Neural cell (in vitro differentiated cells): ENCODE measurements around the gene PTPN22. TPM values are rescaled to one million over a fixed set of nuclear protein-coding genes. Genes with fewer than 3 reads are reported as not detected.

Experiments used
- H2AFZ ChIP-seq: fragments of 200-600, 300-800 bp; sonication (generic), shearing (Covaris generic); 2 replicates; pipeline ENCODE4 v1.6.0; 2014; ENCODE audit warnings: low read depth, mild to moderate bottlenecking, antibody characterized with exemption, low read length, moderate library complexity
- H3F3A ChIP-seq: fragments of 200-600 bp; shearing (Covaris generic); 2 replicates; pipeline ENCODE4 v1.6.1; 2016; ENCODE audit warnings: mild to moderate bottlenecking, moderate library complexity, mixed read lengths, antibody characterized with exemption, low read length; ENCODE audit not compliant: insufficient read depth, poor library complexity, severe bottlenecking
- H3K27ac ChIP-seq: fragments of 200-600, 300-800 bp; sonication (generic), shearing (Covaris generic); 2 replicates; pipeline ENCODE4 v1.5.1; 2014; ENCODE audit warnings: mild to moderate bottlenecking, low read length, moderate library complexity
- H3K27me3 ChIP-seq: fragments of 300-800, 200-600 bp; sonication (generic), shearing (Covaris generic); 2 replicates; pipeline ENCODE4 v1.6.0; 2014; ENCODE audit warnings: mild to moderate bottlenecking, low read depth, low read length, moderate library complexity; ENCODE audit not compliant: insufficient read depth
- H3K36me3 ChIP-seq: fragments of 300-800, 200-600 bp; sonication (generic), shearing (Covaris generic); 2 replicates; pipeline ENCODE4 v1.5.1; 2014; ENCODE audit warnings: mild to moderate bottlenecking, antibody characterized with exemption, low read length, moderate library complexity; ENCODE audit not compliant: insufficient read depth
- H3K4me2 ChIP-seq: fragments of 300-800, 200-600 bp; sonication (generic), shearing (Covaris generic); 2 replicates; pipeline ENCODE4 v1.6.0; 2014; ENCODE audit warnings: mild to moderate bottlenecking, low read length
- H3K4me3 ChIP-seq: fragments of 300-800, 200-600 bp; sonication (generic), shearing (Covaris generic); 2 replicates; pipeline ENCODE4 v1.5.1; 2014; ENCODE audit warnings: mild to moderate bottlenecking, low read length, moderate library complexity
- H3K79me2 ChIP-seq: fragments of 200-600 bp; shearing (Covaris generic); replicated peaks from 2 replicates; pipeline ENCODE4 v1.6.0; 2014; ENCODE audit warnings: mild to moderate bottlenecking, low read length, moderate library complexity; ENCODE audit not compliant: insufficient read depth
- H3K9ac ChIP-seq: fragments of 300-800, 200-600 bp; sonication (generic), shearing (Covaris generic); 2 replicates; pipeline ENCODE4 v1.6.1; 2016; ENCODE audit warnings: mild to moderate bottlenecking, low read length, mixed read lengths
- H3K9me2 ChIP-seq: fragments of 200-600 bp; shearing (Covaris generic); 2 replicates; pipeline ENCODE4 v1.6.1; 2016; ENCODE audit warnings: mild to moderate bottlenecking, low read length, mixed read lengths; ENCODE audit not compliant: insufficient read depth
- H3K9me3 ChIP-seq: fragments of 200-600, 300-800 bp; sonication (generic), shearing (Covaris generic); 2 replicates; pipeline ENCODE4 v1.6.1; 2016; ENCODE audit warnings: mild to moderate bottlenecking, mixed run types, low read length, moderate library complexity, mixed read lengths
- H4K20me1 ChIP-seq: fragments of 200-600 bp; shearing (Covaris generic); 2 replicates; pipeline ENCODE4 v1.6.1; 2016; ENCODE audit warnings: mild to moderate bottlenecking, mixed run types; ENCODE audit not compliant: insufficient read depth
- CTCF ChIP-seq: fragments of 450-650 bp; IDR thresholded peaks from 2 replicates; pipeline ENCODE4 v1.5.1; 2014; ENCODE audit warnings: antibody characterized with exemption, mild to moderate bottlenecking, moderate library complexity; ENCODE audit not compliant: poor library complexity, severe bottlenecking
- EP300 ChIP-seq: fragments of 450-650 bp; conservative IDR thresholded peaks from 2 replicates; pipeline ENCODE4 v1.6.1; 2014; ENCODE audit warnings: antibody characterized with exemption, mild to moderate bottlenecking, moderate library complexity; ENCODE audit not compliant: poor library complexity, severe bottlenecking
- EZH2 ChIP-seq: fragments of 200-600, 300-800 bp; shearing (Covaris generic), sonication (generic); IDR thresholded peaks from 2 replicates; pipeline ENCODE4 v1.6.1; 2014; ENCODE audit warnings: antibody characterized with exemption, low read length, borderline replicate concordance, mild to moderate bottlenecking; ENCODE audit not compliant: insufficient read depth, poor library complexity, severe bottlenecking
- MXI1 ChIP-seq: fragments of 450-650 bp; conservative IDR thresholded peaks from 2 replicates; pipeline ENCODE4 v1.6.1; 2014; ENCODE audit warnings: antibody characterized with exemption, mild to moderate bottlenecking; ENCODE audit not compliant: poor library complexity, severe bottlenecking
- POLR2AphosphoS5 ChIP-seq: IDR thresholded peaks from 2 replicates; pipeline ENCODE4 v1.6.1; 2012
- RAD21 ChIP-seq: fragments of 450-650 bp; conservative IDR thresholded peaks from 2 replicates; pipeline ENCODE4 v1.6.1; 2014; ENCODE audit warnings: antibody characterized with exemption, mild to moderate bottlenecking, moderate library complexity
- REST ChIP-seq: IDR thresholded peaks from 2 replicates; pipeline ENCODE4 v1.6.1; 2012; ENCODE audit warnings: borderline replicate concordance
- SMC3 ChIP-seq: fragments of 450-650 bp; conservative IDR thresholded peaks from 2 replicates; pipeline ENCODE4 v1.6.1; 2014; ENCODE audit warnings: antibody characterized with exemption, mild to moderate bottlenecking, moderate library complexity; ENCODE audit not compliant: poor library complexity
- TAF1 ChIP-seq: IDR thresholded peaks from 2 replicates; pipeline ENCODE4 v1.6.1; 2012; ENCODE audit warnings: low read depth
- polyA plus RNA-seq: library from polyadenylated mRNA; depleted of rRNA; stranded (reverse); fragments of >200 nt; gene quantifications from 2 replicates; pipeline ENCODE4 v1.2.3, GENCODE V29; 2014

PTPN22 gene
- polyA plus RNA-seq, 1 donor from 2014 or later, result 0.92 TPM

GRCh38 chr1:113860891-113861290 lies 10.6 kb downstream of the PTPN22 start:
- Histone ChIP-seq H3K79me2 (no peaks in the 10 kb centered on the region), H3K9ac (no peak overlapping the region), H3K4me3 (no peak overlapping the region), H3K36me3 (no peaks in the 10 kb centered on the region), H3F3A (no peaks in the 10 kb centered on the region), H3K27me3 (no peaks in the 10 kb centered on the region), H3K27ac (no peak overlapping the region), H3K9me2 (no peaks in the 10 kb centered on the region), H2AFZ (no peak overlapping the region), H4K20me1 (no peaks in the 10 kb centered on the region), H3K9me3 (no peaks in the 10 kb centered on the region), H3K4me2 (no peak overlapping the region)
- TF ChIP-seq EZH2, result no peak
- no peak for TF ChIP-seq TAF1
- no peak for TF ChIP-seq MXI1
- TF ChIP-seq SMC3, result no peak
- TF ChIP-seq CTCF, result no peak
- TF ChIP-seq RAD21, result no peak
- no peak for TF ChIP-seq REST
- TF ChIP-seq EP300, result no peak
- no peak for TF ChIP-seq POLR2AphosphoS5

- no peak overlapping the region for H3K4me2 ChIP-seq
- H3K27me3 ChIP-seq, result no peaks in the 10 kb centered on the region
- no peak overlapping the region for H2AFZ ChIP-seq
- H3K79me2 ChIP-seq, result no peaks in the 10 kb centered on the region
- H3K36me3 ChIP-seq, result no peaks in the 10 kb centered on the region
- H3K9ac ChIP-seq, result no peak overlapping the region
- H3K9me2 ChIP-seq, result no peaks in the 10 kb centered on the region
- H4K20me1 ChIP-seq, result no peaks in the 10 kb centered on the region
- no peaks in the 10 kb centered on the region for H3F3A ChIP-seq
- no peaks in the 10 kb centered on the region for H3K9me3 ChIP-seq
- no peak overlapping the region for H3K4me3 ChIP-seq
- no peak for TF ChIP-seq RAD21
- TF ChIP-seq TAF1, result no peak
- no peak for TF ChIP-seq MXI1
- TF ChIP-seq POLR2AphosphoS5, result no peak
- no peak for TF ChIP-seq SMC3
- no peak for TF ChIP-seq EZH2
- no peak for TF ChIP-seq CTCF
- TF ChIP-seq EP300, result no peak
- no peak overlapping the region for H3K27ac ChIP-seq
Measured at GRCh38 chr1:113859478-113860175, 11.9 kb downstream of the PTPN22 start.
